ENCODE measurements around the gene STAU1.

Gene STAU1

GRCh38 chr20:49237531-49237930 lies 49.4 kb upstream of the STAU1 start (continued):
- no peak for TF ChIP-seq ZNF585B (tag by site-specific recombination; IDR thresholded peaks at IDR 0.05)
- no peak for TF ChIP-seq ZNF513 (tag by site-specific recombination; IDR thresholded peaks at IDR 0.05)

DNA sequence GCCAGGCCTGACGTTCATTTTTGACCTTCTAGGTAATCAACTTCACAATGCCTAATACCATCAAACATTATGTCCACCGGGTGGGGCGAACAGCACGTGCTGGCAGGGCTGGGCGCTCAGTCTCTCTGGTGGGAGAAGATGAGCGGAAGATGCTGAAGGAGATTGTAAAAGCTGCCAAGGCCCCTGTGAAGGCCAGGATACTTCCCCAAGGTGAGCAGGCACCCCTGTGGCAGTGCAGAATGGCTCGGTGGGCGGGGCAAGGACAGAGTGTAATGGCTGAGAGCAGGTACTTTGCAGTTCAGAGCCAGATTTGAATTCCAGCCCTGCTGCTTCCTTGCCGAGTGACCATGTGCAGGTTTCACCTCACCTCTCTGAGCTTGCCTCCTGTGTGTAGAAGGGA lies 48.2 kb upstream of the STAU1 start:
- Histone ChIP-seq H3K9me3 (ENCODE audit: control insufficient read depth, insufficient read depth, low read depth, low read length) (no peaks in the 10 kb centered on the region), H3K36me3 (ENCODE audit: control insufficient read depth in 2 of 2, insufficient read depth in 1 of 2, low read length in 2 of 2) (peaks cover 22 to 84% of the 10 kb centered on the region in 2 experiments; a peak in 2 of 3 replicates), H3K27ac (ENCODE audit: extremely low read depth, low read depth, low read length) (no peak overlapping the region), H3K4me1 (ENCODE audit: control insufficient read depth, insufficient read depth, low read length) (no peaks in the 10 kb centered on the region), H3K4me3 (ENCODE audit: low read depth, low read length) (no peak overlapping the region)
- ChIA-PET POLR2A (interaction anchor here (1.6 kb wide), 2 partner anchors 10 to 17 kb away, joined by 4 to 5 read pairs; no protein-coding TSS in a partner anchor), CTCF (interaction anchor here (0.6 kb wide), 1 partner anchor 124 kb away, joined by 3 read pairs; no protein-coding TSS in a partner anchor)
- no peak for TF ChIP-seq SP7 (tag by site-specific recombination; IDR thresholded peaks at IDR 0.05)
- no peak for TF ChIP-seq ZNF843 (tag by site-specific recombination; IDR thresholded peaks at IDR 0.05)
- no peak for TF ChIP-seq ZBTB48 (tag by site-specific recombination; IDR thresholded peaks at IDR 0.05)
- TF ChIP-seq ZFP3 (tag by site-specific recombination; IDR thresholded peaks at IDR 0.05; ENCODE audit: low read depth) = no peak
- no peak for TF ChIP-seq ZNF837 (tag by site-specific recombination; IDR thresholded peaks at IDR 0.05)
- TF ChIP-seq ZNF501 (tag by site-specific recombination; IDR thresholded peaks at IDR 0.05) = no peak
- no peak for TF ChIP-seq ZNF571 (tag by site-specific recombination; IDR thresholded peaks at IDR 0.05)
- TF ChIP-seq, protein P1, sequence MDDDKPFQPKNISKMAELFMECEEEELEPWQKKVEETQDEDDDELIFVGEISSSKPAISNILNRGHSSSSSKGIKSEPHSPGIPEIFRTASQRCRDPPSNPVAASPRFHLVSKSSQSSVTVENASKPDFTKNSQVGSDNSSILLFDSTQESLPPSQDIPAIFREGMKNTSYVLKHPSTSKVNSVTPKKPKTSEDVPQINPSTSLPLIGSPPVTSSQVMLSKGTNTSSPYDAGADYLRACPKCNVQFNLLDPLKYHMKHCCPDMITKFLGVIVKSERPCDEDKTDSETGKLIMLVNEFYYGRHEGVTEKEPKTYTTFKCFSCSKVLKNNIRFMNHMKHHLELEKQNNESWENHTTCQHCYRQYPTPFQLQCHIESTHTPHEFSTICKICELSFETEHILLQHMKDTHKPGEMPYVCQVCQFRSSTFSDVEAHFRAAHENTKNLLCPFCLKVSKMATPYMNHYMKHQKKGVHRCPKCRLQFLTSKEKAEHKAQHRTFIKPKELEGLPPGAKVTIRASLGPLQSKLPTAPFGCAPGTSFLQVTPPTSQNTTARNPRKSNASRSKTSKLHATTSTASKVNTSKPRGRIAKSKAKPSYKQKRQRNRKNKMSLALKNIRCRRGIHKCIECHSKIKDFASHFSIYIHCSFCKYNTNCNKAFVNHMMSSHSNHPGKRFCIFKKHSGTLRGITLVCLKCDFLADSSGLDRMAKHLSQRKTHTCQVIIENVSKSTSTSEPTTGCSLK (tag by site-specific recombination; IDR thresholded peaks at IDR 0.05) = no peak
- no peak for TF ChIP-seq ZNF645 (tag by site-specific recombination; IDR thresholded peaks at IDR 0.05)
- TF ChIP-seq ZNF747 (tag by site-specific recombination; IDR thresholded peaks at IDR 0.05) = no peak
- TF ChIP-seq REPIN1 (tag by site-specific recombination; IDR thresholded peaks at IDR 0.05; ENCODE audit: low read depth) = no peak
- no peak for TF ChIP-seq ZNF426 (tag by site-specific recombination; IDR thresholded peaks at IDR 0.05)
- TF ChIP-seq ZNF341 (tag by site-specific recombination; IDR thresholded peaks at IDR 0.05; ENCODE audit: low read depth) = no peak
- no peak for TF ChIP-seq ZNF302 (tag by site-specific recombination; IDR thresholded peaks at IDR 0.05; ENCODE audit: low read depth)
- TF ChIP-seq, protein P2, sequence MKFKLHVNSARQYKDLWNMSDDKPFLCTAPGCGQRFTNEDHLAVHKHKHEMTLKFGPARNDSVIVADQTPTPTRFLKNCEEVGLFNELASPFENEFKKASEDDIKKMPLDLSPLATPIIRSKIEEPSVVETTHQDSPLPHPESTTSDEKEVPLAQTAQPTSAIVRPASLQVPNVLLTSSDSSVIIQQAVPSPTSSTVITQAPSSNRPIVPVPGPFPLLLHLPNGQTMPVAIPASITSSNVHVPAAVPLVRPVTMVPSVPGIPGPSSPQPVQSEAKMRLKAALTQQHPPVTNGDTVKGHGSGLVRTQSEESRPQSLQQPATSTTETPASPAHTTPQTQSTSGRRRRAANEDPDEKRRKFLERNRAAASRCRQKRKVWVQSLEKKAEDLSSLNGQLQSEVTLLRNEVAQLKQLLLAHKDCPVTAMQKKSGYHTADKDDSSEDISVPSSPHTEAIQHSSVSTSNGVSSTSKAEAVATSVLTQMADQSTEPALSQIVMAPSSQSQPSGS (tag by site-specific recombination; IDR thresholded peaks at IDR 0.05; ENCODE audit: low read depth) = no peak
- no peak for TF ChIP-seq ZNF311 (tag by site-specific recombination; IDR thresholded peaks at IDR 0.05; ENCODE audit: borderline replicate concordance)

DNA sequence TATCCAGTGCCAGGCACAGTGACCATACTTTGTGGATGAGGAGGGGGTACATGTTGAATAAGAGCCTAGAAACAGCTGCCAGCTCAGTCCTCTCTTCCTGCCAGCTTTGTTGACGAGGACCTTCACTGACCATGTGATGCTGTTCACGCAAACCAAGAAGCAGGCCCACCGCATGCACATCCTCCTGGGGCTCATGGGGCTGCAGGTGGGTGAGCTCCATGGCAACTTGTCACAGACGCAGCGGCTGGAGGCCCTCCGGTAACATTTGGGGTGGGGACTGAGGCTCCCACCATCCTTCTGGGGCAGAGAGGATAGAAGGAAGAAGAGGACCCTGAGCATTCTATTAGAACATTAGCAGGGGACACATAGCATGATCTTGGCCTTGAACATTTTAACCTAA lies 46.7 kb upstream of the STAU1 start:
- H3K27ac ChIP-seq (ENCODE audit: extremely low read depth, low read depth, low read length) = no peak overlapping the region
- no peaks in the 10 kb centered on the region for H3K4me1 ChIP-seq (ENCODE audit: control insufficient read depth, insufficient read depth, low read length)
- POLR2A ChIA-PET = no interaction called here
- H3K36me3 ChIP-seq (ENCODE audit: control insufficient read depth in 2 of 2, insufficient read depth in 1 of 2, low read length in 2 of 2) = peaks cover 19 to 86% of the 10 kb centered on the region in 2 experiments; a peak in 2 of 3 replicates
- no peaks in the 10 kb centered on the region for H3K9me3 ChIP-seq (ENCODE audit: control insufficient read depth, insufficient read depth, low read depth, low read length)
- no peak overlapping the region for H3K4me3 ChIP-seq (ENCODE audit: low read depth, low read length)
- TF ChIP-seq ZNF19 (tag by site-specific recombination; IDR thresholded peaks at IDR 0.05; ENCODE audit: low read depth) (no peak), SP2 (tag by site-specific recombination; IDR thresholded peaks at IDR 0.05) (no peak), ZNF2 (tag by site-specific recombination; IDR thresholded peaks at IDR 0.05) (no peak), ZNF423 (tag by site-specific recombination; IDR thresholded peaks at IDR 0.05) (no peak)
- CTCF ChIA-PET = interaction anchor here (0.9 to 1.3 kb wide), 2 partner anchors 18 to 102 kb away, joined by 3 to 5 read pairs; no protein-coding TSS in a partner anchor
